OCI-LY1 (cell line): ENCODE data around the gene TRIM34.
A peak's percentile ranks its signal among the peaks of the same experiment; 100 is the strongest.

Source experiments
- H2AFZ ChIP-seq: fragments of 200-600 bp; sonication (generic), shearing (Covaris generic); 2 replicates; pipeline ENCODE4 v1.6.0; 2014; ENCODE audit warnings: antibody characterized with exemption, mild to moderate bottlenecking, low read length
- H3F3A ChIP-seq: fragments of 200-600 bp; sonication (generic), shearing (Covaris generic); 2 replicates; pipeline ENCODE4 v1.6.0; 2014; ENCODE audit warnings: mild to moderate bottlenecking, antibody characterized with exemption, low read length, moderate library complexity; ENCODE audit not compliant: insufficient read depth
- H3K27ac ChIP-seq: fragments of 200-600 bp; sonication (generic); 2 replicates; pipeline ENCODE4 v1.5.1; 2014; ENCODE audit warnings: low read length, mixed run types, mild to moderate bottlenecking, low read depth; ENCODE audit not compliant: poor library complexity, severe bottlenecking
- H3K27me3 ChIP-seq: fragments of 200-600 bp; sonication (generic); 2 replicates; pipeline ENCODE4 v1.6.0; 2014; ENCODE audit warnings: antibody characterized with exemption, mild to moderate bottlenecking, low read length, moderate library complexity; ENCODE audit not compliant: insufficient read depth
- H3K36me3 ChIP-seq: fragments of 200-600 bp; sonication (generic); 2 replicates; pipeline ENCODE4 v1.6.1; 2014; ENCODE audit warnings: mild to moderate bottlenecking, antibody characterized with exemption, low read length, moderate library complexity, mixed read lengths; ENCODE audit not compliant: insufficient read depth
- H3K4me1 ChIP-seq: fragments of 200-600 bp; sonication (generic); 2 replicates; pipeline ENCODE4 v1.5.1; 2014; ENCODE audit warnings: mild to moderate bottlenecking, low read length, moderate library complexity; ENCODE audit not compliant: insufficient read depth, severe bottlenecking
- H3K4me2 ChIP-seq: fragments of 200-600 bp; sonication (generic), shearing (Covaris generic); 2 replicates; pipeline ENCODE4 v1.6.1; 2014; ENCODE audit warnings: low read length
- H3K4me3 ChIP-seq: fragments of 200-600 bp; sonication (generic); 2 replicates; pipeline ENCODE4 v1.5.1; 2014; ENCODE audit warnings: low read length, low read depth, mild to moderate bottlenecking, mixed read lengths; ENCODE audit not compliant: poor library complexity, severe bottlenecking
- H3K79me2 ChIP-seq: fragments of 200-600 bp; shearing (Covaris generic); 2 replicates; pipeline ENCODE4 v1.6.1; 2016; ENCODE audit warnings: mixed run types, low read length, mixed read lengths; ENCODE audit not compliant: insufficient read depth
- H3K9ac ChIP-seq: fragments of 200-600 bp; sonication (generic), shearing (Covaris generic); 2 replicates; pipeline ENCODE4 v1.6.1; 2014; ENCODE audit warnings: mild to moderate bottlenecking, low read length, mixed read lengths
- H3K9me2 ChIP-seq: fragments of 200-600 bp; sonication (generic), shearing (Covaris generic); 2 replicates; pipeline ENCODE4 v1.6.1; 2014; ENCODE audit warnings: low read depth, mild to moderate bottlenecking, low read length, mixed read lengths
- H3K9me3 ChIP-seq: fragments of 200-600 bp; shearing (Covaris generic); 2 replicates; pipeline ENCODE4 v1.6.1; 2014; ENCODE audit warnings: low read length, mixed read lengths
- H4K20me1 ChIP-seq: fragments of 200-600 bp; sonication (generic), shearing (Covaris generic); 2 replicates; pipeline ENCODE4 v1.6.0; 2016; ENCODE audit warnings: mild to moderate bottlenecking, low read length; ENCODE audit not compliant: insufficient read depth
- EZH2 ChIP-seq: fragments of 200-600 bp; sonication (generic), shearing (Covaris generic); IDR thresholded peaks from 2 replicates; pipeline ENCODE4 v1.8.0; 2017; ENCODE audit warnings: borderline replicate concordance, mixed run types, mild to moderate bottlenecking, antibody characterized with exemption, low read length, moderate library complexity, mixed read lengths
- TF ChIP-seq, protein P1 (sequence below): fragments of 200-600 bp; sonication (generic), shearing (Covaris generic); IDR thresholded peaks from 2 replicates; pipeline ENCODE4 v1.5.1; 2017; ENCODE audit warnings: mild to moderate bottlenecking, antibody characterized with exemption, low read length, moderate library complexity, mixed read lengths

Gene TRIM34

GRCh38 chr11:5688482-5688881, 63.7 kb downstream of the TRIM34 start:
- no peaks in the 10 kb centered on the region for H3K9me2 ChIP-seq
- no peaks in the 10 kb centered on the region for H3K9me3 ChIP-seq
- H3K27ac ChIP-seq: peak overlapping the region; percentile 93
- H3K4me3 ChIP-seq: no peak overlapping the region
- H4K20me1 ChIP-seq: no peaks in the 10 kb centered on the region
- TF ChIP-seq, protein P1, sequence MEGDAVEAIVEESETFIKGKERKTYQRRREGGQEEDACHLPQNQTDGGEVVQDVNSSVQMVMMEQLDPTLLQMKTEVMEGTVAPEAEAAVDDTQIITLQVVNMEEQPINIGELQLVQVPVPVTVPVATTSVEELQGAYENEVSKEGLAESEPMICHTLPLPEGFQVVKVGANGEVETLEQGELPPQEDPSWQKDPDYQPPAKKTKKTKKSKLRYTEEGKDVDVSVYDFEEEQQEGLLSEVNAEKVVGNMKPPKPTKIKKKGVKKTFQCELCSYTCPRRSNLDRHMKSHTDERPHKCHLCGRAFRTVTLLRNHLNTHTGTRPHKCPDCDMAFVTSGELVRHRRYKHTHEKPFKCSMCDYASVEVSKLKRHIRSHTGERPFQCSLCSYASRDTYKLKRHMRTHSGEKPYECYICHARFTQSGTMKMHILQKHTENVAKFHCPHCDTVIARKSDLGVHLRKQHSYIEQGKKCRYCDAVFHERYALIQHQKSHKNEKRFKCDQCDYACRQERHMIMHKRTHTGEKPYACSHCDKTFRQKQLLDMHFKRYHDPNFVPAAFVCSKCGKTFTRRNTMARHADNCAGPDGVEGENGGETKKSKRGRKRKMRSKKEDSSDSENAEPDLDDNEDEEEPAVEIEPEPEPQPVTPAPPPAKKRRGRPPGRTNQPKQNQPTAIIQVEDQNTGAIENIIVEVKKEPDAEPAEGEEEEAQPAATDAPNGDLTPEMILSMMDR: no peak
- no peak for TF ChIP-seq EZH2
- no peaks in the 10 kb centered on the region for H3F3A ChIP-seq
- no peak overlapping the region for H2AFZ ChIP-seq
- no peaks in the 10 kb centered on the region for H3K36me3 ChIP-seq
- H3K79me2 ChIP-seq: no peaks in the 10 kb centered on the region; the same call in 1 of the 2 replicates
- no peak overlapping the region for H3K4me2 ChIP-seq
- no peak overlapping the region for H3K9ac ChIP-seq
- H3K27me3 ChIP-seq: no peaks in the 10 kb centered on the region
- H3K4me1 ChIP-seq: peaks cover 49% of the 10 kb centered on the region

GRCh38 chr11:5689551-5689983, 64.8 kb downstream of the TRIM34 start, which contains the start of gene TRIM22:
TRIM22 (plus strand) TSS chr11:5689790; CDS start chr11:5696233, 6,443 bp downstream.
- no peaks in the 10 kb centered on the region for H3K9me2 ChIP-seq
- H3K79me2 ChIP-seq: no peaks in the 10 kb centered on the region; the same call in 1 of the 2 replicates
- H3K9ac ChIP-seq: peak within 1 kb of the TSS; percentile 89
- no peaks in the 10 kb centered on the region for H3K27me3 ChIP-seq
- no peaks in the 10 kb centered on the region for H3K9me3 ChIP-seq
- no peaks in the 10 kb centered on the region for H3F3A ChIP-seq
- H3K4me2 ChIP-seq: peak within 1 kb of the TSS; percentile 82
- H3K4me1 ChIP-seq: peaks cover 42% of the 10 kb centered on the region
- peak within 1 kb of the TSS; percentile 80 for H3K4me3 ChIP-seq
- H3K27ac ChIP-seq: peak within 1 kb of the TSS; percentile 93
- H2AFZ ChIP-seq: peak within 1 kb of the TSS; percentile 80; the same call in 1 of the 2 replicates
- H4K20me1 ChIP-seq: no peaks in the 10 kb centered on the region
- H3K36me3 ChIP-seq: no peaks in the 10 kb centered on the region
- TF ChIP-seq EZH2: no peak
- TF ChIP-seq, protein P1: no peak

DNA sequence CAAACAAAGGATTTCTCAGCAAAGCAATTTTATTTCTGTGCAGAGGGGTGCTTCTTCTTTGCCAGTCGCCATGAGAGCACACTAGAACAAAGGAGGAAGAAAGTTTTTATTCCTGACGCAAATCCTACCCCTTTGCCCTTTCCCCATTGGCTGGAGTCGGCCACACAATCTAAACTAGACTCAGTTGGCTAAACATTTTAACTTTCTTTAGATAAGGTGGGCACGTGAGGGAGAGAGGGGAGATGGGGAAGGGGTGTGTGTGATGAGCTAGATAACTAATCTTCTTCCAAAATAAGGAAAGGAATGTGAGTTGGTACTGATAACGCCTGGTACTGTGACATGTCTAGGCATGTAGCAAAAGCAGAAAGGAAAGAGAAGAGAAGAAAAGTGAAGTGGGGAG, 65.4 kb downstream of the TRIM34 start:
- H3K27ac ChIP-seq: peak overlapping the region; percentile 93
- 0 out of 2 replicates have a peak, but pooled peaks cover 2% of the 10 kb centered on the region for H3K36me3 ChIP-seq
- no peak for TF ChIP-seq EZH2
- TF ChIP-seq, protein P1: no peak
- H2AFZ ChIP-seq: no peak overlapping the region
- peaks cover 37% of the 10 kb centered on the region for H3K4me1 ChIP-seq
- peak overlapping the region; percentile 89 for H3K9ac ChIP-seq
- peak overlapping the region; percentile 80 for H3K4me3 ChIP-seq
- no peaks in the 10 kb centered on the region; the same call in 1 of the 2 replicates for H3K79me2 ChIP-seq
- no peaks in the 10 kb centered on the region for H3F3A ChIP-seq
- no peaks in the 10 kb centered on the region for H4K20me1 ChIP-seq
- H3K4me2 ChIP-seq: peak overlapping the region; percentile 82
- H3K27me3 ChIP-seq: no peaks in the 10 kb centered on the region
- H3K9me3 ChIP-seq: no peaks in the 10 kb centered on the region
- no peaks in the 10 kb centered on the region for H3K9me2 ChIP-seq
